Duodenal mucosa (tissue), 2 donors: ENCODE measurements around the gene B4GALT1.
A peak's percentile ranks its signal among the peaks of the same experiment; 100 is the strongest.

Experiments used
- H3K27ac ChIP-seq: one replicate; pipeline ENCODE4 v1.7.0; 2013; ENCODE audit warnings: low read depth, low read length
- H3K27me3 ChIP-seq, 2 donors: one replicate each; pipeline ENCODE4 v1.7.0; 2013; ENCODE audit warnings: low read length in 2 of 2, control low read depth in 1 of 2; ENCODE audit not compliant: insufficient read depth in 2 of 2, control insufficient read depth in 1 of 2
- H3K36me3 ChIP-seq, 2 donors: one replicate each; pipeline ENCODE4 v1.7.0; 2013; ENCODE audit warnings: low read length in 2 of 2, control low read depth in 1 of 2; ENCODE audit not compliant: insufficient read depth in 2 of 2, control insufficient read depth in 1 of 2
- H3K4me1 ChIP-seq, 2 donors: one replicate each; pipeline ENCODE4 v1.7.0; 2013; ENCODE audit warnings: low read length in 2 of 2, control low read depth in 1 of 2; ENCODE audit not compliant: insufficient read depth in 2 of 2, control insufficient read depth in 1 of 2
- H3K4me3 ChIP-seq, 2 donors: one replicate each; pipeline ENCODE4 v1.7.0; 2013; ENCODE audit warnings: low read length in 2 of 2, low read depth in 1 of 2
- H3K9ac ChIP-seq, 2 donors: one replicate each; pipeline ENCODE4 v1.7.0; 2013; ENCODE audit warnings: low read length in 2 of 2, low read depth in 1 of 2
- H3K9me3 ChIP-seq, 2 donors: one replicate each; pipeline ENCODE4 v1.7.0; 2013; ENCODE audit warnings: low read length in 2 of 2, control low read depth in 1 of 2; ENCODE audit not compliant: control insufficient read depth in 1 of 2

Gene B4GALT1

DNA sequence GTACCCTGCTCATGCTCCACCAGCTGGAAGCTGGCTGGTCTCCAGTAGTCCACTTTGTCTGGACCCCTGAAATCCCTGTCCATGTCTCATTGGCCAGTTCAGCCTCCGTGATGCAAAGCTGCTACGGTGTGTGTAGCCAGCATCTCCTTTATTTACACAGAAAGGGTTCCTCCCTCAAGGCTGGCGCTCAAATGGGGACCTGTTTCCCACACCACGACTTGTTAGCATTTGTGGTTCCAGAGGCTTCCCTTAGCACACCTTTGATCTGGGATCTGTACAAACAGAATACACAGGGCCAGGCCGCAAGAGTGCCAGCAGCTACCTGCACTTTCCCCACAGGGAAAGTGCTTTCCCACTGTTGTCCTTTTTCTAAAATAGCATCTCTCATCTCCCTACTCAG is 85.0 kb downstream of the B4GALT1 start:
- H3K36me3 ChIP-seq: no peaks in the 10 kb centered on the region
- H3K4me1 ChIP-seq: peaks cover 0 to 5% of the 10 kb centered on the region in 2 donors
- no peak overlapping the region for H3K9ac ChIP-seq
- no peaks in the 10 kb centered on the region for H3K27me3 ChIP-seq
- no peaks in the 10 kb centered on the region for H3K9me3 ChIP-seq
- H3K27ac ChIP-seq: no peak overlapping the region
- no peak overlapping the region for H3K4me3 ChIP-seq

DNA sequence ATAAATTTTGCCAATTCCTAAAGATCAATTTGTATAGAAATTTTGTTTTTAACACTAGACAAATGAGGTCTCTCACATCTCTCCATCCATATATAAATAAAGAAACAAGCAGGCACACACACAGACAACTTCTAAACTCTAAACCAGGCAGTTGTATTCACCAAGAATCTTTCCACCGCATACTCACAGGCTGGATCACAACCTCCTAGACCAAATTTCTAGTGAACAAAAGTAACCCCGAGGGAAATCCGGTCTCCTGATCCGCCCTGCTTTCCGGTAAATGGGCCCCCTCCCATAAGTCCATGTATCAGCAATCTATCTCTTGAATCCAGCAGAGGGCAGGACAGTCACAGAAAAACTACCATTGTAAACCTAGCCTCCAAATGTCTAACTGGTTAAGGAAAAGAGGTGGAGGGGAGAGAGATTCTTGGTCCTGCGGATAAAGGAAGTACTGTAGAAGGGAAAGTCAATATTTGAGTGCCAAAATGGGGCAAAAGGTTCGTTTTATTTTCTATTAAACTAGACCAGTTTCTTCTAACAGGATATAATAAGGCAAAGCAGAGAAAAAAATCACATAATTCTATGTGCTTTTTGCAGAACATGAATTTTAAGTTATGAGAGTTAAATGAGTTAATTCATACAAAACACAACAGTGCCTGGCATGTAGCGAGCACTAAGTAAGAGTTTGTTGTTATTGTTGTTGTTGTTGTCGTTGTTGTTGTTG is 85.8 kb downstream of the B4GALT1 start:
- Histone ChIP-seq H3K36me3 (no peaks in the 10 kb centered on the region), H3K27me3 (no peaks in the 10 kb centered on the region), H3K9me3 (no peaks in the 10 kb centered on the region), H3K27ac (no peak overlapping the region), H3K9ac (peak overlapping the region; percentile 28 to 45), H3K4me3 (no peak overlapping the region), H3K4me1 (peaks cover 0 to 5% of the 10 kb centered on the region in 2 donors)

DNA sequence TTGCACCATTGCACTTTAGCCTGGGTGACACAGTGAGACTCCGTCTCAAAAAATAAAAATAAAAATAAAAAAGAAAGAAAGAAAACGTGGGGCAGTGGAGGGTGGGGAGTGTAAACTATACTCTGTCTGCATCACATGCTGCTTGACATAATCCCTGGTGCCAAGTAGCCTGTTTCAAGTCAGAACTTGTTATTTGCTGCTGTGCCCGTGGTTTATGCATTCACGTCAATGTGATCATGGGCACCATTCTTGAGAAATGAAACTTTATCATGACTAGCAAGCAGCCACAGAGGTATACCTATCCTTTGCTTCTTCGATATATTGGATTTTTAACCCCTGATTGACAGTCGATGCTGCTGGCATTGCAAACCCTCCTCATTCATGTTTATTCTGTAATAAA is 86.6 kb downstream of the B4GALT1 start:
- H3K4me1 ChIP-seq: peaks cover 5 to 6% of the 10 kb centered on the region in 2 donors
- H3K27me3 ChIP-seq: no peaks in the 10 kb centered on the region
- no peaks in the 10 kb centered on the region for H3K36me3 ChIP-seq
- no peak overlapping the region for H3K27ac ChIP-seq
- no peaks in the 10 kb centered on the region for H3K9me3 ChIP-seq
- no peak overlapping the region for H3K4me3 ChIP-seq
- H3K9ac ChIP-seq: no peak overlapping the region

DNA sequence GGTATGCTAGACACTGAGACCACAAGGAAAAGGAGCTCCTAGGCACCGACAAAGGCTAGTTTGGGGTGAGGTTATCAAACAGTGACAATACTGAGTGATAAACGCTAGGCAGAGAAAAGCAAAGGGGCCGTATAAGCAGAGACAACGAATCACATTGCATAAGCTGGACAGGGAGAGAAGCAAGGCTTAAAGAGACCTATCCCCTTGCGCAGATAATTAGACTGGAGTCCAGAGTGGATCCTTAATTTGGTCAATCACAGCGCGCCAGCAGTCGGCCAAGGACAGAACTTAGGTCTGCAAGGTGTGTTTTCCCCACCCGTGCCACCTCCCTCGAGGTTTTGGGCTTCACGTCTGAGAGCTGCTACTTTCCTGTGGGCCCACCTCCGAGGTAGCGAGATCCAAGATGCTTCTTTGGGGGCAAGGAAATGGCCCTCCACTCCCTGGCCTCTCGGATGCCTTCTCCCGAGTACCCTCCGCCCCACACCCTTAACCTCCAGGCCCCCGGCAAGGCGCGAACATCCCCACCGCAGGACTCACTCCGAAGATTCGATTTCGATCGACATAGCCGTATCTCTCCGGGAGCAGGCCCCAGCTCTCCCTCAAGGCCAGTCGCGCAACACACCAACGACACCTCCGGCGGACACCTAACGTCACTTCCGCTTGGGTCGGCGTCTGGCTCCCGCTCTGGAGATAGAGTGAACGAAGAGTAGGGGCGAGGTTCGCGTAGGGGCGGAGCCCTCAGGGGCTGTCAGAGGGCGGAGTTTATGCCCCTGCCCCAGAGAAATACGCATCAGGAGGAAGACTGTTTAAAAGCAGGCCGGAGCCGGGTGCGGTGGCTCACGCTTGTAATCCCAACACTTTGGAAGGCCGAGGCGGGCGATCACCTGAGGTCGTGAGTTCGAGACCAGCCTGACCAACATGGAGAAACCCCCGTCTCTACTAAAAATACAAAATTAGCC is 90.8 kb downstream of the B4GALT1 start, which contains the start of gene SMU1:
Gene SMU1 (minus strand): TSS at position 629 of the 959 bp plus-strand sequence. CDS start 66 bp downstream, at position 563.
- Histone ChIP-seq H3K4me3 (peak within 1 kb of the TSS; percentile 95 to 100), H3K9me3 (no peaks in the 10 kb centered on the region), H3K4me1 (peaks cover 5 to 9% of the 10 kb centered on the region in 2 donors), H3K9ac (peak within 1 kb of the TSS; percentile 94 to 100), H3K27ac (peak within 1 kb of the TSS; percentile 92), H3K27me3 (no peaks in the 10 kb centered on the region), H3K36me3 (peaks cover 11 to 17% of the 10 kb centered on the region in 2 donors)

DNA sequence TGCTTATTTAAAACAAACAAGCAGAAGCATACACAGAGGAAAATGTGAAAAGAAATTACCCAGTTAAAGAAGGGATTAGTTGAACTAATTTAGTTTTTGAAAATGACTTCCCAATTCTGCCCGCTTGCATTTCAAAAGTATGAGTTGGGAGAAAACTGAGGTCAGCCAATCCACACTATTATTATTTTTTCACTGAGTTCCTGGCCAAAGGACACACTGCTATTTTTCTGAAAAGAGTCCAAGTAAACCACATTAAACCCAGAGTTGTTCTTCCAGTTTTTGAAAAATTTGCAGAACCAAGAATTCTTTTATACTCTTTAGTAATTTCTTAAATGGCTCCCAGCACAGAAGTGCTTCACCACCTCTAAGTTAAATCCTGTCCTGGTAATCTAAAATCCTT is 98.1 kb downstream of the B4GALT1 start:
- Histone ChIP-seq H3K27ac (no peak overlapping the region), H3K4me3 (no peak overlapping the region), H3K4me1 (no peaks in the 10 kb centered on the region), H3K36me3 (peaks cover 27 to 75% of the 10 kb centered on the region in 2 donors), H3K27me3 (no peaks in the 10 kb centered on the region), H3K9ac (no peak overlapping the region), H3K9me3 (no peaks in the 10 kb centered on the region)

DNA sequence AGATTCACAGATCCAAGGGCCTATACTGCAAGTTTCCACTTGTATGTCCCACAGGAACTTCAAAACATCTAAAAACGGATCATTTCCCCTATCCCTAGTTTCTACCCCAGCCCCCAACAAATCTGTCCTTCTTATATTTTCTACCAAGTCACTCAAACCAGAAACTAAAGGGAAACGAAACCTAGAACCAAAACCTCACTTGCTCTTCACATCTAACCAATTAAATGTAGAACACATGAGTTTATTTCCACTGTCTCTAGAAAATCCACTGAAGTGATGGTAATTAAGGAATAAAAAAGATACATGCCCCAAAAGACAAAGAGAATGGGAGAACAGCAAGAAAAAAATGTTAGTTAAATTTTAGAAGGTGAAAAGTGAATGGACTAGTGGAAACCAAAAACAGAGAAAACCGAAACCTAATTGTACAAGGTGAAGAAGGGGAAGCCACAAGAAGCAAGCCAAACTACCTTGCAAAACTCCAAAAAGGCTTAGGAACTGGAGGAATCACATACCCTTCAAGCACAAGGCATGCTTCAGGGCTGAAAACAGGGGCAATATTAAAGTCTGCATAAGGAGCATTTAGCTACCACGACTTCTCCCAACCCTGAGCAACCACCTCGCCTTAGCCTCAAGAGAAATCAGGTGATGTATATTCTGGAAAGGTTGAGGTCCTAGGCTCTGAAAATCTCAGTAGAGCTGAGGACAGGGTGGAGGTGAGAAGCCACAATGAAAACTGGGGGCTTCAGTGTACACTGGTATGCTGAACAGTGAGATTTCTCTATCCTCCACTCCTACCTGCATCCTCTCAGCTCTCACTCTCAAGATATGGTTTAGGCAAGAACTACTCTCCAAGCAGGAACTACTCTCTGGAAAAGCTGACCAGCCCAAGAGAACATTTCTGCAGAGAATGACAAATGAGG is 101.7 kb downstream of the B4GALT1 start:
- Histone ChIP-seq H3K9me3 (no peaks in the 10 kb centered on the region), H3K27me3 (no peaks in the 10 kb centered on the region), H3K27ac (no peak overlapping the region), H3K9ac (no peak overlapping the region), H3K36me3 (peaks cover 25 to 77% of the 10 kb centered on the region in 2 donors), H3K4me3 (no peak overlapping the region), H3K4me1 (no peaks in the 10 kb centered on the region)
